Stimulated activated CD4-positive, alpha-beta T cell treated with anti-CD3 and anti-CD28 coated beads, TNF-alpha, amount 100 ng/mL, for 48 hours (primary cell): Measurements from ENCODE around the gene TSC22D2.

Source experiments
- DNase-seq, 3 donors: peaks; one replicate each; pipeline ENCODE4 v3.0.0-alpha.2; 2020; ENCODE audit warnings: low read depth in 3 of 3

The TSC22D2 gene

DNA sequence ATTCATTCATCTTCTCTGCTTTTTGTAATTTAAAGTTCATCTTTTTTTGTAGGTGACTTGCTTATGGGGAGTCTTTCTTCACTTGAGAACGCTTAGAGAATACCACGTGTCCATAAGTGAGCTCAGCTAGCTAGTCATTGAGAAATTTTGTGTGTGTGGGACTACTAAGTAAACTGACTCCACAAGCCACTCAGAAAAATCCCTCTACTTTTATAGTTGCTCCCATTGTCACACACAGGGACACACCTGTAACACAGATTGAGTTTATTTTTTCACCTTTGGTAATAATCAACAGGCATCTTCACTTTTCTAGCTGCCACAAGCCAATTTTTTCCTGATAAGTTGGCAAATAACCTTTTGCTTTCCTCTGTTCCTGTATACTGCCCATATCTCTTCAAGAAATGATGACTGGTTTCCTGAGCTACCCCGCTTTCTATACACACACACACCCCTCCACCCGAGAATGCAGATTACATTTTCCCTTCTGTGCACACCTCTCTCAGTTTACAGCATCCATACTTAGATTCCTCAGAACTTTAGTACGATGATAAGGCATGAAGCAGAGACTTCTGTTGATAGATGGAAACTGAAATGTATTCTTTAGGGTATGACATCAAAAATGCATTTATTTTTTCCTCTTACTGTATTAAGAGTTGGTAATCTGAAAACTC, 4.6 kb downstream of the TSC22D2 start:
- peak in 1 of 3 donors; percentile 2 for DNase-seq

DNA sequence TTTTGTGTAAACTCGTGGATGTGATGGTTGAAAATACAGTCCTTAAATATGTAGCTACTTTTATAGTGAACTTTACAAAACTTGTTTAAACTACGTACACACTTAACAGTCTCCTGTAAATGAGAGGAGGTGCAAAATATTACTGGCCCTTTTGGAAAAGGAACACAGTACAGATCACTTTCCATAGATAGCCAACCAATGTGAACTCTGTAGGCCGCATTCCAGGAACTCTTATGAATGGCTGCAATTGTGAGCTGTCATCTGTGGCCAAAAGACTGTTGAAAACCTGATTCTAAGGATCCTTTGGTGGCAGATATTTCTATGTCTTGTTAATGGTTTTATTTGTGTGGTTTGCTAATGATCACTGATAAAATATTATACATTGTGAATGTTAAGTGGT, 6.2 kb downstream of the TSC22D2 start:
- DNase-seq, result no peak

DNA sequence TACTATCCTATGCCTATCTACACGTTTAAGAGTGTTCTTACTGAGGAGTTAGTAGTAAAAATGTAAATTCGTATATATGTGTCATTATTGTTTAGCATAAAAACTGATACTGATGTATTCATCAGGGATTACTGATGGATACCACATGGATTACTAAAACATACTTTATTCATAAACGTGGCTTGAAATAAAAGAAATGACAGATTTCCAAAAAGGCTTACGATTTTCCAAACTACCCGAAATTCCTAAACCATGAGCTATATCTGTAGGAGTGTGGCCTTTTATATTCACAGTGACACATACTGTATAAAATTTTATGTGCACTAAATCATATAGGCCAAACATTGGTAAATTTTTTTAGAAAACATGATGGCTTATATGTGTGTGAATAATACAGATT, 6.9 kb downstream of the TSC22D2 start:
- DNase-seq, result no peak

DNA sequence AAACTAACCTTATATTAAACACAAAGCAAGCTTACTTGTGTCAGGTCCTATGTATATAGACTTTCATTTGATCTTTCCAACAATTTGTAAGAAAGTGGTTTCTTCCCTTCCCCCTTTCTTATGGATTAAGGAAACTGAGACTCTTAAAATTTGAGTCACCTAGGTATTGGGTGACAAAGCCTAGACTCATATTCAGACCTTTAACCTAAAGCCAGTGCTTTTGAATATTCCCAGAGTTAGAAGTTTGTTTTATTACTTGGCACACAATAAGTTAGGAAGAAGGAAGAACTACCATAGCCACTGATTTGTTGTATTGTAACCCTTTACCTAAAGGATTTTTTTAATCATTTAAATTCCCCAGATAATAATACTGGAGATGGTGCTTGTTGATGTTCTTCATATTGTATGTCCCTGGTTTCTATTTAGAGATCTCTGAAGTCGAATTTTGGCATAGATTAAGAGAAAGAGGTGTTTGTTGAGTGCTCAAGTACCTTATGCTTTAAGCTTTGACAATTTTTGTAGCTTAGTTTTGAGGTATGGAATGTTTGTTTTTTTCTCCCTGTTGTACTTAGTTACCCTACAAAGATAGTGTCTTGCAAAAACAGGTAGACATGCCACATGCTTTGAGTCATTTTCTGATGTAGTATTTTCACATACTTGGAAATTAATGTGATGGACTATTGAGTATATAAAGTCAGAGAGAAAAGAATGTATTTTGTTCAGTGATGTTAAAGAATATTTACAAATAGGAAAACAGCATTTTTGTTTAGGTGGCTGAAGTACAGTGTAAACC, 11.2 kb downstream of the TSC22D2 start:
- DNase-seq, result no peak

DNA sequence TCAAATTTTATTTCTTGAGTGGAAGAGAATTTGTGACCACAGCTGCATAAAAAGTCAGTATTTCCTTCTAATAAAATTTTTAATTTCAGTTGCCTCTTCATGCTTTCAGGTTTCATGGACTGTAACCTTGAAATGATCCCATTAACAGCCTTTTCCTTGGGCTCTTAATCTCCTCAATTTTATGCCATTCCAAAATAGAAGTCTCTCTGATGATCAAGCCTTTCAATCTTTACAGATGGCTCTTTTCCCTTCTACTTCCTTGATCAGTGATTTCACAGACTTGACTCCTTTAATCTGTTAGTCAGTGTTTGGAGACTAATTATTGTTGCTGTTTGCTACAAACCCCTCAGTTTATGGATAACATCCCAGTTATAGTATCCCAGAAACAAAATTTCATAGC, 11.9 kb downstream of the TSC22D2 start:
- no peak for DNase-seq

DNA sequence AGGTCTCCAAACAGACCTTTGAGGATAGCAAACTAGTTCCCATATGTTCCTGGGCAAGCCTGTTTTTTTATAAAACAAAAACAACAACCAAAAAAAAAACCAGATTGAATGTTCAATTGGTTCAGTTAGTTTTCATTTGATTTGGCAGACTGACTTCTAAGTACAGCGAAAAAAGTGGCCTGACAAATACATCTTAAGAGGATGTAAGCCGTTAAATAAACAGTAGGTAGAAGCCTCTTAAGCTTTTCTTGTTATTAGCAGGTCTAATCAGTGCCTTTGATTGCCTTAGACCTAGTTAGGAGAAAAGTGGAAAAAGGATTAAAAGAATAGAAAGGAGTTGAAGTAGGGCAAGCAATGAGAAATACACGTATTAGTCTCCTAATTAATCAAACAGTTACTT, 13.2 kb downstream of the TSC22D2 start:
- DNase-seq, result no peak

DNA sequence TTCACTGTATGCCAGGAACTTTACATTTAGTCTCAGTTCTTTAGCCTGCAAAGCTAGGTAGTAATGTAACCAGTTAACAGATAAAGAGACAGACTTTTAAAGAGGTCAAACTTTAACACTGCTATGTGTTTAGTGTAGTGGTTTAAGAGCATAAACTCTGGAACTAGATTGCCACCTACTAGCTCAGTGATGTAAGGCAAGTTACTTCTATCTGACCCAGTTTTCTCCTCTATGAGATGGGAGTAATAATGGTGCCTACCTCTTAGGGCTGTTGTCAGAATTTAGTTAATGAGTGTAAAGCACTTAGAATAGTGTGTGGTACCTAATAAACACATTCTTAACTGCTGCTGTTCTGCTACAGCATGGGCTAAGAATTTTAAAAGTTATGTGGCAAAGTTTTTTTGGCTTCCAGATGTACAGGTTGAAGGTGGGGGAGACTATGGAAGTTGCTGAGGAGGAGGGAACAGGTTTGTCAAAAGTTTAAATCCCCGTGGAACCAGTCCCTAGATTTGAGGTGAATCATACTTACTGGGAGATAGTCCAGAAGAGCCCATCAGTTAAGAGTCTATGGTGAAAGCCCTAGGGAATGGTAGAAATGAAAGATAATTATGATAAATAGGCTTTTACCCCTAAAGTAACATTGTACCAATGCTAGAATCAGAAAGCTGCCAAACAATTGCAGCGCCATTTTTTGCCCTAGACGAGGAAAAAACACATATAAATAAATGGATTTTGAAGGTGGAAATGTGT, 13.9 kb downstream of the TSC22D2 start:
- no peak for DNase-seq

DNA sequence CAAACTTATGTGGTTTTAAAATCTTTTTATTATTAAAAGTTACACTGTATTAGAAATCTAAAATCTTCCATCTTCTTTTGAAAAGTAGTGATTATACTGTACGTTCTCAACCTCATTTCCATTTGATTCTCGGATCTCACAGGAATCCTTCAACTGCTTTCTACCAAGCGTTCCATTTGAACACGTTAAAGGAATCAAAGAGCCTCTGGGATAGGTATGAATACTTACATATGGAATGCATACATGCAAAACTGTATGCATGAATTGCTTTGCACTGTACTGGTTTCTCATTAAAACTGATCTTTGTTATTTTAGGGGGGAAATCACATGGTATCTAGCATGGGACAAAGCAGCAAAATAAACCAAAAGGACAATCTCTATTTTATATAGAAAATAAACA, 14.8 kb downstream of the TSC22D2 start:
- DNase-seq, result no peak

DNA sequence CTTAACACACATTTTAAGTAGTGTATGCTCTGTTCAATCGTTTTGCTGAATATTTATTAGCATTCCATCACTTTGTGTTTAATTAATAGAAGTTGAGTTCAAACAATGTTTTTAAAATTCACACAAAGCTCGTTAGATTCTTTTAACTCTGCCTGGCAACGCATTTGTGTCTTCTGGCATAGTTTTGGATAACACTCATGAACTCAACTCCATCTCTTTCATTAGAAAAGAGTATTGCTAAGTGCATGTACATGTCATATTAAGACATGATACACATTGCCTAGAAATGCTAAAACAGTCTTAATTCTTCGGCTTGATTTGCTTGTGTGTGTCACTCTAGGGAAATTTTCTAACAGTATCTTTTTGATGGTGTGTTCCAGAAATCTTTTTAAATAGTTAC, 15.7 kb downstream of the TSC22D2 start:
- no peak for DNase-seq

DNA sequence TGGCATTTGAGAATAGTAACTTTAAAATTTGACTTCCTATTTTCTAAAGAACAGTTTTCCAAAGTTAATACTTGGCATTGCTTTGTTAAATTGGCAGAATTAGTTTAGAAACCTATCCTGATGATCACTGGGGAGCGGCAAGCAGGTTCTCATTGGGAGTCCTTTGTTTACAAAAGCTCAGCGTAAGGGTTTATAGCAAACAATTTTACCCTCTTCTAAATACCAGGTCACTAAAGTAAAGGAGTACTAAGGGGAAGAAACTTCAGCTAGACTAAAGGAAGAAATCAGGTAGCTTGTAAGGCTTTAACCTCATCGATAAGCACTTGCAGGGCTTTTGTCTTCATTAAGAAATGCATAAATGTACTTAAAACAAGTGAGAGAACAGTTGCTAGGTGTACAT, 18.2 kb downstream of the TSC22D2 start:
- DNase-seq, result no peak

DNA sequence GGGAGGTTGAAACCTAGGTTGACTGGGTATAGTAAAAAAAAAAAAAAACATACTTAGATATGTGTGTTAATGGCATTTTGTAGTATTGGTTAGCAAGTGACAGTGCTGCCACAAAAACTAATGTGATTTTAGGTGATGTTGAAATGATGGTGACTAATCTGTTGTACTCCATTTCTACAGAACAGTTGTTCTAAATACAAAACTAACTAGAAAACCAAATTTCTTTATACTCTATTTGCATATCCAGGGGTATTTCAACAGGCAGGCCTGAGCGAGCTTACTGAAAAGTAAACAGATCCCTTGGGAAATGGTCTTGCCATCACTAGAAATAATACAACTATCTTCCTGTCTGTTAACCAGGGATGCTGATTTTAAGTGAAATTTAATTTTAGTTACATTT, 20.5 kb downstream of the TSC22D2 start:
- DNase-seq, result no peak

DNA sequence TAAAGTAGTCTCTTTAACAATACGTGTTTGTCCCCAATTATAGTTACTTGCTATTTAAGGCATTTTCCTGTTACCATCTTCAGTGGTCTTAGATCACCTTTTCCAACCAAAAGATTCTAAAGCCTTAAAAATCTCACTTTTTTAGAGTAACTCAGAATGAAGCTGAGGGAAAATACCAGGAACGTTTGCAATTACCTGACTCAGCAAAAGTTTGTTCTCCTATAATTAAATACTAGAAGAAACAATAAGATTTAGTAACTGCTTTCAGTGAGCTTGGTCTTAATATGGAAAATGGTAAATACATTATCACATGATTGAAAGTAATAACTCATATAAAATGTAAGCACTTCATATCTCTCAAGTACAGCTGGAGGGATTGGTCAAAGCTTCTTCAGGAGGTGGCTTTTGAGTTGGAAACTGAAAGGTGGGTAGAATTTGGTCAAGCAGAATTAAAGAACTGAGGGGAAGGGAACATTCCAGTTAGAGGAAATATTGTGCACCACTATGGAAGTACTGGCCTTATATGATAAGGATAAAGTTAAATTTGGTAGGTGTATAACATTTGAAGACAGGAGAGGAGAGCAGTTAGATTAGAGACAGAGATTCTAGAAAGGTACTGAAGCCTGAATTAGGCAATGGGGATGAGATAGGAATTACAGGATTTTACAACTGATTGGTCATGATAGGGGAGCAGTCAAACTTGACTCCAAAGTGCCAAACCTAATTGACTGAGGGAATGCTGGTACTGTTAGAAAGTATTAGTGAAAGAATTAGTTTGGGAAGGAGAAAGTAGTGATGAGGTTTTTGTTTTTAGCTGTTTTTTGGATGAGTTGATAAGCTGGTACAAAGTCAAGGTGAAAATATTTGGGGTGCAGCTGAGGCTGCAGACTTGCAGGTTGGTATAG, 21.9 kb downstream of the TSC22D2 start:
- no peak for DNase-seq

DNA sequence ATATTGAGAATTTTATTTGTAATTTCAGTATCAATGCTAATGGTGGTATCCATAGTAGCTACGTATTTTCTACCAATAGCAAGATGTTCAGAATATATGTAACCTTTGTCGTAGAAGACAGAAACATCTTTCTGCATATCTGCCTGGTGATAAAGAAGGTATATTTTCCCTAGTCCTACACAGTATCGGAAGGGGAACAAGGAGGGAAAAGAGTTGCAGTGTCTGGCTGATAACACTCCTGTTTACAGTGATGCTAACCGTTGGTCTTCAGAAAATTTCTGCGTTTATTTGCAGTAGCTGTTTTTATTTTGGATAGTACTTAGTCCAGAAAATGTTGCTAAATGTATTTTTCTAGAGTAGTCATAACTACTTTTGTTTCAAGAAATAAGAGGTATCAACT, 25.2 kb downstream of the TSC22D2 start:
- DNase-seq, result no peak

DNA sequence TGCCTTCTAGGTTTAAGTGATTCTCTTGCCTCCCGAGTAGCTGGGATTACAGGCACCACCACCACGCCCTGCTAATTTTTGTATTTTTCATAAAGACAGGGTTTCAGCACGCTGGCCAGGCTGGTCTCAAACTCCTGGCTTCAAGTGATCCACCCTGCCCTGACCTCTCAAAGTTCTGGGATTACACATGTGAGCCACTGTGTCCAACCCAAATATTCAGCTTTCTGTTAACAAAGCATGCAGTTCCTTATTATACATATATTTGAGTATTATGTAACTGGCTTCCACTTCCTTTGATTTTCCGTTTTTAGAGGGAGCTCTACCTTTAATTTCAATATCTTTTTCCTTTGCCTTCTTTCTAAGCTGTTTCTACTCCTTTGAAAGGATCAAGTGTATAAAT, 26.1 kb downstream of the TSC22D2 start:
- DNase-seq, result no peak

DNA sequence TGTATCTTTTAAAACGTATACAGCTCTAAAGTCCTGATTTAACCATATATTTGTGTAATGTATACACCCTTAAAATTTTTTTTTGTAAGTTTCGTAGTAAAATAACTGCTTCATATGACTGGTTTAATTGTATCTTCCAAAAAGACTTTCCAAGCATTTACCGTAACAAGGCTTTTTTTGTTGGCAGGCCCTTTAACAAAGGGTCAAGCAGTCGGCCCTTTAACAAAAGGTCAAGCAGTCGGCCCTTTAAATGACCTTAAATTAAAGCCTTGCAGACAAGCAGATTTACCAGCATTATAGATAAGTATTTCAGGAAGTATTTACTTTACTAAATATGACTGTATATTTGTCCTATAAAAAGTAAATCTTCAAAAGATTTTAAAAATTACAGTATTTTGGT, 28.1 kb downstream of the TSC22D2 start:
- DNase-seq, result no peak

DNA sequence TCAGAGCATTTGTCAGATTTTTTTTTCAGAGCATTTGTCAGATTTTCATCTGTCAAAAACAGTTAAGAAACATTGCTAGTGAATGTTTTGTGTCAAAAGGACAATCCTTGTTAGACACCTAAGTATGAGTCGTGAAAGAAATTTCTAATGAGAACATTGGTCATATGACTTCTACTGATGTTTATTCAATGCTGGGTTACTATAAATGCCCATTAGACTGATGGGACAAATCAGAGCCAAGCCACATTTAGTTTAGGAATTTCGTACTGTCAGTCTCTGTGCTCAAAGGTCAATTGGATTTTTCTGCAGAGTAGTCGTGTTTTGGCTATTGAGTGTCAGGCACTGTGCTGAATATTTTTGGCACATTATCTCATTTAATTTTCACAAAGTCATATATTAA, 31.6 kb downstream of the TSC22D2 start:
- no peak for DNase-seq

DNA sequence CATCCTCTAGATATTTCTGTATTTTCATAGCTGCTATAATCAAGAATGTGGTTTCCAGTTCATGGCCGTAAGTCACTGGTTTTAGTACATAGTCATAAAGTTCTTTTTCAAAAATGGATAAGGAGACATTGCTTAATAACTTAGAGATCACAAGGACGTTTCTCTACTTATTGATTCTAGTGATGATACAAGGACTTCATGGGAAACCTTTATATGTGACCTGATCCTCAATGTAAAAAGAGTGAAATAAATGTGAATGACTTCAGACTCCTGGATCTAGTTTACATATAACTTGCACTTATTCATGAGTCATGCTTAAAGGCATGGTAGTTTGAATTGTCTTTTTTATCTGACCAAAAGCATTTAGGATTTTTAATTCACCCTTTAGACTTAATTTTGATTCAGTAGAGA, 35.2 kb downstream of the TSC22D2 start:
- no peak for DNase-seq

DNA sequence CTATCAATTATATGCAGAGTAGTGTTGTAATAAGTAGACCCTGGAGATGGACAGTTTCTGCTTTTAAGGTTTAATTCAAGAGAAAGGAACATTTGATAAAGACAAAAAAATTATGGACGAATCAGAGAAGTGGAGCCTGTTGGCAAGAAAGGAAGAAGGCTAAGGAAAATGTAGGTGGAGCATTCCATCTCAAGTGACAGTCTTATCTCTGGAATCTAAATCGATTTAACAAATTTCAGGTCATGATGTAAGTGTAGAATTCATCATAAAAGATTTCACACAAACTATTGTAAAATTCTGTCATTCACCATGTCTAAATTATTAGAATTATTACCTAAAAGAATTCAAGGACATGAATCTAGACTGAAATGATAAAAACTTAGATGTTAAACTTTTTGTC, 36.3 kb downstream of the TSC22D2 start:
- no peak for DNase-seq

DNA sequence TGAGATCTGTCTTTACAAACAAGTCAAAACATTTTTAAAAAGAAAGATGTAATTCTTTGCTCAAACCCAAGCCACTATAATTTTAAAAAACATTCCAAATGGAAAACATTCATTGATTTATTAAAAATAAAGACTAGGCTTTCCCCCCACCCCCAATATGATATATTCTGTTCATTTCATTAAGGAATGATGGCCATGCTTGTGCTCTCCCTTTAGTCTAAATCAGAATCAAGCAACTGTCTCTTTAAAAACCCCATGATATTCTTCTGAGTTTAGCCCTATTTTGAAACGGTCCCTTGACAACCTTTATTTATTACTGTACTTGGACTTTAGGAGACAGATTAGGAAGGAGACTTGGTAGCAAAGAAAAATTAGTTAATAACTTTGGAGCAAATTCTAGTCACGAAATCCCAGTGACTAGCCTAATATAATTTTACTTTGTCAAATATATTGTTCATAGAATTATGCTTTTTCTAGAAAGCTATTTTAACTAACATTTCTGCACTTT, 38.4 kb downstream of the TSC22D2 start:
- no peak for DNase-seq

DNA sequence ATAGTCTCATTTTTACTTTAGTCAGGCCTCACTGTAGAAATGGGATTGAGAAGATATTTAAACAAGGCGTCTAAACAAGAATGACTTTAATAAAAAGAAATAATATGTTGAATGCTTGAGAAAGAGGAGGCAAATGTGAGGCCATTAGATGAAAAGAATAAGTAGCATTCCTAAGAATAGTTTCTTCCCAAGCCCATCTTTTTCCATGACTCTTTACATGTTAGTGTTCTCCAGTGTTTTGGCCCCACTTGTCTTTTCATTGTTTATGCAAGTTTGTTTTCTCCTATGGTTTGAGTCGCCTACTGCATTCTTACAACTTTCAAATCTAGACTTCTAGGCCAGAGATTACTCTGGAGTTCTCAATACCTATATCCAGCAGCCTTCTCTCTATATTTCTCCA, 39.0 kb downstream of the TSC22D2 start:
- DNase-seq, result no peak

DNA sequence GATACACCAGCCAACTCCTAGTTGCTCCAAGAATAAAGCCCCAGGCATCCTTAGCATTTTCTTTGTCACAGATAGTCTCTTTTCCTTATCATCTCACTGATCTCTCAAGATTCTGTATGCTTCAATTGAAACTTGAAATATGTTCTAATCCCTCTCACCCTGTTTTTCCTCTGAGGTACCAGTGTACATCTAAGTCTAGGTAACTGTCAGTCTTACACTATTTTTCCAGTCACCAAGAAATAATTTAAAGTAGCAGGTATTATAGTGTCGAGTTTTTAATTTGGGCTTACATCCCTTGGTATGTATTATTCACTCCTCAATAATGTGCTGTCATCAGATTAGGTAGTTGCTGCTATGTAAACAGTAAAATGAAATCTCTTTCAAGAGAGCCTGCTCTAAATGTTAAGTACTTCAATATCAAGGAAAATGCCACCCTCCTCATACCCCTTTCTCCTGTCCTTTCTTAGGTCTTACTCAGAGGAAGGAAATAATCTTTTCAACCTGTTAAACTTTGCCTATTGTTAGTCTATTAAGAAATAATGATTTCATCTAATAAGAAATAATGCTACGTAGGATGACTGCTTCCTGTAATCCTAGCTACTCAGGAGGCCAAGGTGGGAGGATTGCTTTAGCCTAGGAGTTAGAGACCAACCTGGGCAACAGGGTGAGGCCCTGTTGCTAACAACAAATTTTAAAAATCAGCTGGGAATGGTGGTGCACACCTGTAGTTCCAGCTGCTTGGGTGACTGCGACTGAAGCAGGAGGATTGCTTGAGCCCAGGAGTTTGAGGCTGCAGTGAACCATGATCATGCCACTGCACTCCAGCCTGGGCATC, 39.8 kb downstream of the TSC22D2 start:
- no peak for DNase-seq
